22Rv1 (cell line): ENCODE data around the gene MAST4.

ENCODE experiments used
- H3K27ac ChIP-seq: fragments of 450-650 bp; 2 replicates; pipeline ENCODE4 v1.5.1; 2017
- ZFX ChIP-seq: fragments of 450-650 bp; IDR thresholded peaks from 2 replicates; pipeline ENCODE4 v1.6.1; 2017; ENCODE audit warnings: antibody characterized with exemption, borderline replicate concordance
- TF ChIP-seq, protein P1 (sequence below): fragments of 450-650 bp; IDR thresholded peaks from 2 replicates; pipeline ENCODE4 v1.5.1; 2017; ENCODE audit warnings: mild to moderate bottlenecking

MAST4 gene

DNA sequence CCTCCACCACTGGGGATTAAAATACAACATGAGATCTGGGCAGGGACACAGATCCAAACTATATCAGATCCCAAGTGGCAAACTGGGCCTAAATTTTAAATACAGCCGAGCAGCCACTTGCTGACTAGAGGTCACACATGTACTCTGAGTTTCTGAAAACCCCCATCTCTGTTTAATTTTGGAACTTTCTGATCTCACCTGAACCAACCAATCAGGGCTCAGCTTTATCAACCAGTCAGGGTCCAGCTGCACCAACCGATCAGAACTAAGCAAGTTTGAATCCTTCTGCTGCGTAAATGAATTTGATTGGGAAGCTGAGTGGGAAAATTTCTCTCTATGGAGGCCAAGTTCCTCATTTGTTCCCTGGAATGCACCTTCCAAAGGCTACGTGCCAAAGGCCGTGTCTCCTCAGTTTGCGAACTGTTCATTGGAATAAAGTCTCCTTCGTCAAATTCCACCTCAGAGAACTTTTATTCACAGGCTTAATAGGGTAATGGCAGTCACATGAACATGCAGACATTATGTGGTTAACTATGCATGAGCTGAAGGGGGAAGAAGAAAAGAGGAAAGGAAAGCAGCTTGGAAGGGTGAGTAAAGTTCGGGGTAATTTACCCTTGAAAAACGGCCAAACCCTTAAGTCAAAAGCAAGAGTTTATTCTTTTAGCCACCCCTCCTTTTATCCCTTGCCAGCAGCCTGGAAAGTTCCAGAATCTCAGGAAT lies 596.7 kb downstream of the MAST4 start:
- H3K27ac ChIP-seq, result no peak overlapping the region
- TF ChIP-seq, protein P1, sequence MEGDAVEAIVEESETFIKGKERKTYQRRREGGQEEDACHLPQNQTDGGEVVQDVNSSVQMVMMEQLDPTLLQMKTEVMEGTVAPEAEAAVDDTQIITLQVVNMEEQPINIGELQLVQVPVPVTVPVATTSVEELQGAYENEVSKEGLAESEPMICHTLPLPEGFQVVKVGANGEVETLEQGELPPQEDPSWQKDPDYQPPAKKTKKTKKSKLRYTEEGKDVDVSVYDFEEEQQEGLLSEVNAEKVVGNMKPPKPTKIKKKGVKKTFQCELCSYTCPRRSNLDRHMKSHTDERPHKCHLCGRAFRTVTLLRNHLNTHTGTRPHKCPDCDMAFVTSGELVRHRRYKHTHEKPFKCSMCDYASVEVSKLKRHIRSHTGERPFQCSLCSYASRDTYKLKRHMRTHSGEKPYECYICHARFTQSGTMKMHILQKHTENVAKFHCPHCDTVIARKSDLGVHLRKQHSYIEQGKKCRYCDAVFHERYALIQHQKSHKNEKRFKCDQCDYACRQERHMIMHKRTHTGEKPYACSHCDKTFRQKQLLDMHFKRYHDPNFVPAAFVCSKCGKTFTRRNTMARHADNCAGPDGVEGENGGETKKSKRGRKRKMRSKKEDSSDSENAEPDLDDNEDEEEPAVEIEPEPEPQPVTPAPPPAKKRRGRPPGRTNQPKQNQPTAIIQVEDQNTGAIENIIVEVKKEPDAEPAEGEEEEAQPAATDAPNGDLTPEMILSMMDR, result no peak
- TF ChIP-seq ZFX, result no peak

DNA sequence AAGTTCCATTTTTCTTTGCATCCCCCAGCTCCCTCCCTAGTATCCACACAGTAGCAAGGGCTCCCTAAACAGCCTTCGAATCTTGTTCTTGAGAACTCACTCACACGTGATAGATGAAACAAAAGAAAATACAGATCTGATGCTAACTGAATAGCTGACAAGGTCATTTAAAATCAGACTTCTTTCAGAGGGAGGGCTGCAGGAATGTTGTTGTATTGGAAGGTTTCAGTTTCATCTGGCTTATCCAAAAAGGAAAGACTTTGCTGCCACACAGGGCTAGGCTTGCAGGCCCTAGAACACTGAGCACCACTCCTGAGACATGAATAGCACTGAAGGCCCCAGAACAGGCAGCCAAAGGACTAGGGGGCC lies 597.2 kb downstream of the MAST4 start:
- H3K27ac ChIP-seq, result no peak overlapping the region
- no peak for TF ChIP-seq ZFX
- TF ChIP-seq, protein P1, result no peak

DNA sequence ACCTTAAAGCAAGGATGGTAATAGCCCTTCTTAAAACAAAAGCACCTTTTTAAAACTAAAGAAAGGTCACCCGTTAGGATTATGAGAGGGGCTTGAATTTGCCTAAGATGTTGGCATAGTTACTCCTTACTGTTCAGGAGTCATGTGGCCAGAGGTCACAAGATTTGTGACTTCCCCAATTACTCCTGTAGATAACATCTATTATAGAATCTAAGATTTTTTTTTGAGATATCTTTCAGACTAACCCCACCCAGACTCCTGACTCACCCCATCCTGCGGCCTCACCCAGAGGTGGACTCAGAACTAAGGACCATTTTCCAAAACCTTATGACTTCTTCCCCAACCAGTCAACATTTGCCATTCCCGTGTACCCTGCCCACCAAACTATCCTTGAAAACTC lies 598.0 kb downstream of the MAST4 start:
- no peak overlapping the region for H3K27ac ChIP-seq
- TF ChIP-seq, protein P1, result no peak
- TF ChIP-seq ZFX, result no peak

DNA sequence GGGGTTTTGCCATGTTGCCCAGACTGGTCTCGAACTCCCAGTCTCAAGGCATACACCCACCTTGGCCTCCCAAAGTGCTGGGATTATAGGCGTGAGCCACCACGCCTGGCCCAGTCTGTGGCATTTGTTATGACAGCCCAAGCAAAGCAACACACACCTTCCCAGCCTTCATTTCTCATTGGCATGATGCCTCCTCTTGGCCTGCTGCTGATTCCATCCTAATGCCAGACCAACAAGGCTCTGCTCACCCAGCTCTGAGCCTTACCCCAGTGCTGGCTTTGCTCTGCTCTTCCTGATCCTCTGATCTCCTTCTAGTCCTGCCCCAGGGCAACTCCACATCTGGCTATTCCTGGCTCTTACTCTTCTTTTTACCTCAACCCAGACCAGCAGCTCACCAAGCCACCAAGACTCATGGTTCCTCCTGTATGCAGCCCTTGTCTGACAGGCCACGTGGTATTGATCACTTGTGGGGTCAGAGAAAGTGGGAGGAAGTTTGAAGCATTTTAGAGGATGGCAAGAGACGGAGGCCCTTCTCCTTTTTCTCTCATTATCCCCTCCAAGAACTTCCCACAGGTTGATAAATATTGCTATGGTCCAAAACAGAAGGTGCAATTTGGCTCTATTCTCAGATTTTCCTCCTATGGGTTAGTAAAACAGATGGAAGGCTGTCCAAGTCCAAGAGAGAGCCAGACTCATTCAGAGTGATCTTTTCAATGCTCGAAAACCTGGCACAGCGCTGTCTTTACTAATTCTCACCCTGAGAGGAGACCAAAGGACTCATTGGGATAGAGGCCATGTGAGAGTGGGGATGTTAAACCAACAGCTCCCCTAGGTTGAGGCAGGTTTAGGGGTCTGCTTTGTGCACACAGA lies 599.4 kb downstream of the MAST4 start:
- TF ChIP-seq, protein P1, result no peak
- no peak for TF ChIP-seq ZFX
- H3K27ac ChIP-seq, result no peak overlapping the region

DNA sequence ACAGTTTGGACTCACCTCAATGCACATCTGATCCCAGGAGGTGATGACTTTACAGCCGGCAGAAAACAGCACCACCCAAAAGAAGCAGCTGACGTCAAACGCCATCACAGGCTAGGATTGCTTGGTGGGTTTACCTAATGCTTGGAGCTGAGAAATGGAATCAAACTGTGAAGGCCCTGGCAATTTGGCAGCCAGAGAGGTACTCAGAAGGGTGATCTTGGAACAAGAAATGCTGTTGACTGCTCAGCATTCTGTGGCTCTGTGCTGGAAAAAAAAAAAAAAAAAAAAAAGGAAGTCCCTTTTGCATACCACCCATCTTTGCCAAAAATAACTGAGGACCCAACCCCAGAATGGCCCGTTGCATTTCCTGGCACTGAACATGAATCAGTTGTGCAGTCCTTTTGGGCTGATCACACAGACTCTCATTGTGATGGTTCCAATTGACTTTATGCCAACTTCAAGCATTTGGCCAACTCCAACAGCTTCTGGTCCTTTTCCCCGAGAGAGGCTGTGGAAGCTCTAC lies 600.4 kb downstream of the MAST4 start, which contains the start of gene CD180:
Gene CD180 (minus strand): TSS at position 263 of the 523 bp plus-strand sequence. CDS start 158 bp downstream, at position 105.
- no peak within 1 kb of the TSS for H3K27ac ChIP-seq
- TF ChIP-seq, protein P1, result no peak
- TF ChIP-seq ZFX, result no peak

DNA sequence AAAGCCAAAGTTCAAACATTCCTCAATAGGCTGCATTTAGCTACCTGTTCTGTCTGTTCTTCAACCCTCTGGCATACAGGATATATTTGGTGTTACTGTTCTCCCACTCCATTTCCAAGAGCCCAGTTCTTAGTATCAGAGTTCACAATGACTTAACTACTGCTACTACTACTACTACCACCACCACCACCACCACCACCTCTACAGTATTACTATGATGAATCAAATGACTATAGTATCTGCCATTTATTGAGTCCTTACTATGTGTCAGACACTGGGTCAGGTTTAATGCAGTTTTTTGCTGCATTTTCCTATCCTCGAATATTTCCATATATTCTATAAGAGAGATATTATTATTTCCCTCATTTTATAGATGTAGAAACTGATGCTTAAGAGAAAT lies 601.3 kb downstream of the MAST4 start:
- TF ChIP-seq ZFX, result no peak
- TF ChIP-seq, protein P1, result no peak
- no peak overlapping the region for H3K27ac ChIP-seq

DNA sequence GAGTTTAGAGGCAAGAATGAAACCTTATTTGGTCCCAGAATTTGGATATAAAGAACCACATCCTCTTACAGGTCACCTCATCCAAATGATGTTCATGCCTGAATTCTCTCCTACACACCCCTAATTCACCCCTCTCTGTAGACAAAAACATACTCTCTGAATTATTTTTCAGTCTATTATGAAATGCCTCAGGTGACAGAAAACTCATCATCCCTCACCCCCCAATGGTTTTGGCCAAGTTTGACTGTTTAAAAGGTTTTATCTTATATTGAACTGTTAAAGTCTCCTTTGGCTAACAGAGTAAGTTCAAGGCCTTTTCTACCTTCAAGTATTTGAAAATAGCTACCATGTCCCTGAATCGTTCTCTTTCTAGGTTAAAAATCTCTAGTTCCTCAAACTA lies 602.7 kb downstream of the MAST4 start:
- no peak overlapping the region for H3K27ac ChIP-seq
- TF ChIP-seq, protein P1, result no peak
- TF ChIP-seq ZFX, result no peak
